Measurements from ENCODE around the gene ANO10. TPM values are rescaled to one million over a fixed set of nuclear protein-coding genes. Genes with fewer than 3 reads are reported as not detected.

Gene ANO10
- total and polyA plus RNA-seq, 2 donors (not counting 3 experiments of a cell fraction or from before 2014, with no cell fraction given), result 28.4 to 45.8 TPM

DNA sequence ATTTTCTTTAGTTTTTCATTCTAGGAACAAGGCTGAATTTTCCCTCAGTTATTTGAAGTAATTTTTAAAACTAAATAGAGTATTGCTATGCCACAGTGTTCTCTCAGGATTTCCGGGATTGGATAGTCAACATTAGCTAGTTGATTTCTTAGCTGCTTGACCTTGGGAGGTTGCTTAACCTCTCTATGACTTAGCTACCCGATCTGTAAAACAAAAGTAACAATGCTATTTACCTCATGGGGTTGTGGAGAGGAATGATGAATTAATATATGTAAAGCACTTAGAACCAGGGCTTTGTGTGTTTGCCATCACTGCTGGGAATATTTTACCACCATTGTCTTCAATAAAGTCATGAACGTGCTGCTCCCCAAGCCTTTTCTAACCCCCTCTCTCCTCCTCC is 278.0 kb downstream of the ANO10 start:
- H3K79me2 ChIP-seq (ENCODE audit: control insufficient read depth, insufficient read depth, low read length), result peaks cover 74% of the 10 kb centered on the region
- FAIRE-seq (no peak), DNase-seq (ENCODE audit: low read depth, low spot score) (peak; percentile 49)
- CTCF ChIA-PET, result interaction anchor here (2.8 kb wide), 1 partner anchor 120 kb away, joined by 9 read pairs; no protein-coding TSS in a partner anchor
- no peak overlapping the region for H3K4me2 ChIP-seq (ENCODE audit: insufficient read depth, low read length)
- BruUV-seq (replicated peaks), result no TSS peak
- H3K9me3 ChIP-seq (replicated peaks; ENCODE audit: control insufficient read depth, insufficient read depth, low read length), result no peaks in the 10 kb centered on the region
- H4K20me1 ChIP-seq (replicated peaks; ENCODE audit: control insufficient read depth, extremely low read depth, insufficient read depth, low read length), result peaks cover 4% of the 10 kb centered on the region
- dilution Hi-C loops (cut with MboI; ENCODE audit: extremely low pct_ligation_motif_present, low sequenced_read_pairs) (no loop called here), intact Hi-C loops (cut with micrococcal nuclease) (loop anchor here (5.0 kb wide), 1 partner anchor 122 kb away; no protein-coding TSS in a partner anchor)
- TF ChIP-seq, protein P1, sequence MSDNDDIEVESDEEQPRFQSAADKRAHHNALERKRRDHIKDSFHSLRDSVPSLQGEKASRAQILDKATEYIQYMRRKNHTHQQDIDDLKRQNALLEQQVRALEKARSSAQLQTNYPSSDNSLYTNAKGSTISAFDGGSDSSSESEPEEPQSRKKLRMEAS (IDR thresholded peaks at IDR 0.05; ENCODE audit: insufficient read depth, insufficient read length), result no peak
- TF ChIP-seq POLR2AphosphoS5 (IDR thresholded peaks at IDR 0.05; ENCODE audit: insufficient read depth, low read depth, low read length), result peak; percentile 23
- peak overlapping the region; percentile 24 for H3K27ac ChIP-seq (ENCODE audit: insufficient read depth, low read depth, low read length)
- H3K27me3 ChIP-seq (ENCODE audit: control insufficient read depth in 2 of 2, insufficient read depth in 2 of 2, low read length in 2 of 2), result no peaks in the 10 kb centered on the region
- peaks cover 7% of the 10 kb centered on the region for H3K4me1 ChIP-seq (ENCODE audit: control insufficient read depth, extremely low read depth, insufficient read depth, low read length)
- H2AFZ ChIP-seq (ENCODE audit: low read depth, low read length), result no peak overlapping the region
- POLR2A ChIA-PET, result no interaction called here
- H3K36me3 ChIP-seq (ENCODE audit: control insufficient read depth in 2 of 2, extremely low read depth in 1 of 2, insufficient read depth in 2 of 2, low read length in 2 of 2), result peaks cover 57 to 65% of the 10 kb centered on the region in 2 experiments
- no peak overlapping the region for H3K9ac ChIP-seq (replicated peaks; ENCODE audit: extremely low read depth, insufficient read depth, low read length)
- H3K4me3 ChIP-seq (replicated peaks in 1 of 3; ENCODE audit: insufficient read depth in 1 of 3, low read depth in 1 of 3, low read length in 3 of 3), result no peak overlapping the region
- no peaks in the 10 kb centered on the region for H3K9me1 ChIP-seq (replicated peaks; ENCODE audit: control insufficient read depth, extremely low read depth, insufficient read depth, low read length)

- no peak for TF ChIP-seq EZH2 (IDR thresholded peaks at IDR 0.05; ENCODE audit: borderline replicate concordance, low read depth, low read length, severe bottlenecking)
- peak; percentile 4 for TF ChIP-seq POLR2A (IDR thresholded peaks at IDR 0.05; ENCODE audit: low read depth, low read length)
- intact Hi-C loops (cut with micrococcal nuclease) (loop anchor here (5.0 kb wide), 1 partner anchor 121 kb away; no protein-coding TSS in a partner anchor), dilution Hi-C loops (cut with MboI; ENCODE audit: extremely low pct_ligation_motif_present, low sequenced_read_pairs) (no loop called here)
- H3K27ac ChIP-seq (ENCODE audit: insufficient read depth, low read depth, low read length), result peak overlapping the region; percentile 24
- no peaks in the 10 kb centered on the region for H3K9me1 ChIP-seq (replicated peaks; ENCODE audit: control insufficient read depth, extremely low read depth, insufficient read depth, low read length)
- no peak overlapping the region for H3K4me2 ChIP-seq (ENCODE audit: insufficient read depth, low read length)
- H3K9me3 ChIP-seq (replicated peaks; ENCODE audit: control insufficient read depth, insufficient read depth, low read length), result no peaks in the 10 kb centered on the region
- H3K79me2 ChIP-seq (ENCODE audit: control insufficient read depth, insufficient read depth, low read length), result peaks cover 78% of the 10 kb centered on the region
- no peak overlapping the region for H3K9ac ChIP-seq (replicated peaks; ENCODE audit: extremely low read depth, insufficient read depth, low read length)
- BruUV-seq (replicated peaks), result no TSS peak
- H3K27me3 ChIP-seq (ENCODE audit: control insufficient read depth in 2 of 2, insufficient read depth in 2 of 2, low read length in 2 of 2), result no peaks in the 10 kb centered on the region
- H3K4me1 ChIP-seq (ENCODE audit: control insufficient read depth, extremely low read depth, insufficient read depth, low read length), result peaks cover 7% of the 10 kb centered on the region
- no peak overlapping the region for H2AFZ ChIP-seq (ENCODE audit: low read depth, low read length)
- peaks cover 52 to 63% of the 10 kb centered on the region in 2 experiments for H3K36me3 ChIP-seq (ENCODE audit: control insufficient read depth in 2 of 2, extremely low read depth in 1 of 2, insufficient read depth in 2 of 2, low read length in 2 of 2)
- H3K4me3 ChIP-seq (replicated peaks in 1 of 3; ENCODE audit: insufficient read depth in 1 of 3, low read depth in 1 of 3, low read length in 3 of 3), result no peak overlapping the region
- ChIA-PET POLR2A (no interaction called here), CTCF (interaction anchor here (2.8 kb wide), 1 partner anchor 119 kb away, joined by 9 read pairs; no protein-coding TSS in a partner anchor)
- H4K20me1 ChIP-seq (replicated peaks; ENCODE audit: control insufficient read depth, extremely low read depth, insufficient read depth, low read length), result peaks cover 5% of the 10 kb centered on the region
- no peak for DNase-seq (ENCODE audit: low read depth, low spot score)
- no peak for FAIRE-seq
Observed at GRCh38 chr3:43343185-43343584, 278.6 kb downstream of the ANO10 start.
